PFSK-1 (cell line): ENCODE measurements around the gene CCN6.

Experiments used
- POLR2AphosphoS5 ChIP-seq: IDR thresholded peaks from 2 replicates; pipeline ENCODE4 v1.6.1; 2012; ENCODE audit warnings: low read depth, mild to moderate bottlenecking, control low read depth, low read length, moderate library complexity
- SIN3A ChIP-seq: IDR thresholded peaks from 2 replicates; pipeline ENCODE4 v1.6.1; 2012; ENCODE audit warnings: mild to moderate bottlenecking, low read length, moderate library complexity, borderline replicate concordance; ENCODE audit not compliant: insufficient read depth
- TAF1 ChIP-seq: IDR thresholded peaks from 2 replicates; pipeline ENCODE4 v1.6.1; 2012; ENCODE audit warnings: low read length, control low read depth, borderline replicate concordance; ENCODE audit not compliant: insufficient read depth
- TF ChIP-seq, protein P1 (sequence below), 2 experiments: IDR thresholded peaks; 2 replicates each; pipeline versions ENCODE4 v1.6.1 to v1.8.0; 2011 to 2012; ENCODE audit warnings: low read depth in 2 of 2, low read length in 2 of 2, control low read depth in 1 of 2, inconsistent platforms in 1 of 2, mild to moderate bottlenecking in 1 of 2, moderate library complexity in 1 of 2; ENCODE audit not compliant: insufficient read depth in 1 of 2

DNA sequence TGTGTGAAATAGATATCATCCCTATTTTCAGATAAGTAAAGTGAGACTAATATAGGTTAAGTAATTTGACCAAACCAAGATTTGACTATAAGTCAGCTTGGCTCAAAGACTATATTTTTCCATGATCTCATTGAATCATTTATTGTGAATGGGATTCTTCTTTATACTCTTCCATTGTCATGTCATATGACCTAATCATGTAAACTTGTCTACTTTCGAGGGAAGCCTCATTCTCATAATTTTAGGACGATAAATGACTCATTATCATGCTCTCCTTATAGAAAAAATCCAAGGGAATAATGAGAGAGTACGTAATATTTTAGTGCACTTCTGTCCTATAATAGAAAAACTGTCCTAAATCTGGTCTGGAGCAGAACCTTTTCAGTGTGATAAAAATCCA lies 40.9 kb upstream of the CCN6 start:
- TF ChIP-seq, protein P1, sequence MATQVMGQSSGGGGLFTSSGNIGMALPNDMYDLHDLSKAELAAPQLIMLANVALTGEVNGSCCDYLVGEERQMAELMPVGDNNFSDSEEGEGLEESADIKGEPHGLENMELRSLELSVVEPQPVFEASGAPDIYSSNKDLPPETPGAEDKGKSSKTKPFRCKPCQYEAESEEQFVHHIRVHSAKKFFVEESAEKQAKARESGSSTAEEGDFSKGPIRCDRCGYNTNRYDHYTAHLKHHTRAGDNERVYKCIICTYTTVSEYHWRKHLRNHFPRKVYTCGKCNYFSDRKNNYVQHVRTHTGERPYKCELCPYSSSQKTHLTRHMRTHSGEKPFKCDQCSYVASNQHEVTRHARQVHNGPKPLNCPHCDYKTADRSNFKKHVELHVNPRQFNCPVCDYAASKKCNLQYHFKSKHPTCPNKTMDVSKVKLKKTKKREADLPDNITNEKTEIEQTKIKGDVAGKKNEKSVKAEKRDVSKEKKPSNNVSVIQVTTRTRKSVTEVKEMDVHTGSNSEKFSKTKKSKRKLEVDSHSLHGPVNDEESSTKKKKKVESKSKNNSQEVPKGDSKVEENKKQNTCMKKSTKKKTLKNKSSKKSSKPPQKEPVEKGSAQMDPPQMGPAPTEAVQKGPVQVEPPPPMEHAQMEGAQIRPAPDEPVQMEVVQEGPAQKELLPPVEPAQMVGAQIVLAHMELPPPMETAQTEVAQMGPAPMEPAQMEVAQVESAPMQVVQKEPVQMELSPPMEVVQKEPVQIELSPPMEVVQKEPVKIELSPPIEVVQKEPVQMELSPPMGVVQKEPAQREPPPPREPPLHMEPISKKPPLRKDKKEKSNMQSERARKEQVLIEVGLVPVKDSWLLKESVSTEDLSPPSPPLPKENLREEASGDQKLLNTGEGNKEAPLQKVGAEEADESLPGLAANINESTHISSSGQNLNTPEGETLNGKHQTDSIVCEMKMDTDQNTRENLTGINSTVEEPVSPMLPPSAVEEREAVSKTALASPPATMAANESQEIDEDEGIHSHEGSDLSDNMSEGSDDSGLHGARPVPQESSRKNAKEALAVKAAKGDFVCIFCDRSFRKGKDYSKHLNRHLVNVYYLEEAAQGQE (IDR thresholded peaks at IDR 0.05; ENCODE audit: insufficient read depth in 1 of 2, low read depth in 2 of 2, low read length in 2 of 2): no peak
- TF ChIP-seq POLR2AphosphoS5: no peak
- TF ChIP-seq TAF1: no peak
- TF ChIP-seq SIN3A: no peak
